ENCODE data around the gene EBPL. TPM values are rescaled to one million over a fixed set of nuclear protein-coding genes. Genes with fewer than 3 reads are reported as not detected.

Gene EBPL
- total and polyA plus RNA-seq, 9 of the 15 experiments (the other 6 are each of a cell fraction or from before 2014, with no cell fraction given) = 5.2 to 68.3 (median 43.0) TPM

GRCh38 chr13:49615836-49616675 is 75.2 kb downstream of the EBPL start (continued):
- TF ChIP-seq CHD7 (IDR thresholded peaks at IDR 0.05; ENCODE audit: low read depth, low read length) (no peak), TAF9B (IDR thresholded peaks at IDR 0.05; ENCODE audit: partially characterized antibody) (no peak), ZNF57 (CRISPR knock-in tag; IDR thresholded peaks at IDR 0.05) (no peak), ATF3 (IDR thresholded peaks at IDR 0.05) (no peak), ATF3 (CRISPR knock-in tag; conservative IDR thresholded peaks at IDR 0.05) (no peak)
- TF ChIP-seq, protein P1, sequence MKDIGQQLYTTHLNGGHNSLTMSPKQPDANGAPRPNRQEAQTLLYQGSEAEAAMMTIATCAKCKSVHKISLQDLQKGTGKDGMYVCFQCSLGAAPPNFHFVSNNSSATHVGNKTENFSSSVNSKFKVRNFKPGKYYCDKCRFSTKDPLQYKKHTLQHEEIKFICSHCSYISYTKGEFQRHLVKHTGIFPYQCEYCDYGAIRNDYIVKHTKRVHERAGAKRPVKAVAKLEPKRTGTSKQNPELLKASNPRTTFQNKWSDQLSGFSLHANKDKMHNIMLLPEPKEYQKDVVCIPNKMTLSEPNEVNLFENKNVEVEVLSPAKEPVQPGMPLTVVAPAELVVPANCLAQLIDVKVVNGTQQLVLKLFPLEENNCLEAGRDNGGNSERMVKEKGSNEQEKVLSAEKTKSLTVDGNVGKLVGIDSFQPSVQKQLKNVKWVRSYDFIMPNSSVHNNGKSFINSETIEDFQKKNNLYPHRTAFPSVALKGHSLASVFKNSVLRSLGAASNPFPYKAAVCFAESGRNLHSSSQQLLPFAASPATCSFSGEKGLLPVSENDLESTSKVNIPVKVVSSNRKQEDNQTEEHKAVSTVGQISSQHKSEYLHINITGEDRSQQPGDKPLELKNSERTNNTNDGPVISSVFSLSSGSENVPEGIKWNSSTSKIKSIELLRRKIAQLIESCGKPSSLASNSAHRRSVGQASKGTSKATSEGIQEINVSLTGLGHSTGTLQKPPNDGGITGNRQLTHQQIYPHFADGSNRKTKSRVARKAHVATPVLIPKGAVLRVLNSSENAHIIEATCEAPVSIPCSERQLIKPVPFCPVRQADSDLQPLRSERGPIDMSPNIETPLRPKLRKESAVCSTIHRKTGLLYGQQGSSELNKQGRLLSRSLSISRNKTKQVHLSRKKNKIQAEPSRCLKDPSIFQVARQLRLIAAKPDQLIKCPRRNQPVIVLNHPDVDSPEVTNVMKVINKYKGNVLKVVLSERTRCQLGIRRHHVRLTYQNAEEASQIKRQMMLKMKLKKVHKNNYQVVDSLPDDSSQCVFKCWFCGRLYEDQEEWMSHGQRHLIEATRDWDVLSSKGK (CRISPR knock-in tag; IDR thresholded peaks at IDR 0.05) = no peak
